Activated CD8-positive, alpha-beta memory T cell treated with anti-CD3 and anti-CD28 coated beads, Interleukin-2, amount 50 U/mL, for 4 hours (primary cell): ENCODE measurements around the gene ABR.
"Not testable (repeated sequence)": the region's sequence is repeated elsewhere in the genome, so short reads cannot be mapped to it uniquely, and the experiment has no call there.

Source experiments
- DNase-seq: peaks from one replicate; pipeline ENCODE4 v3.0.0-alpha.2; 2020

Gene ABR

DNA sequence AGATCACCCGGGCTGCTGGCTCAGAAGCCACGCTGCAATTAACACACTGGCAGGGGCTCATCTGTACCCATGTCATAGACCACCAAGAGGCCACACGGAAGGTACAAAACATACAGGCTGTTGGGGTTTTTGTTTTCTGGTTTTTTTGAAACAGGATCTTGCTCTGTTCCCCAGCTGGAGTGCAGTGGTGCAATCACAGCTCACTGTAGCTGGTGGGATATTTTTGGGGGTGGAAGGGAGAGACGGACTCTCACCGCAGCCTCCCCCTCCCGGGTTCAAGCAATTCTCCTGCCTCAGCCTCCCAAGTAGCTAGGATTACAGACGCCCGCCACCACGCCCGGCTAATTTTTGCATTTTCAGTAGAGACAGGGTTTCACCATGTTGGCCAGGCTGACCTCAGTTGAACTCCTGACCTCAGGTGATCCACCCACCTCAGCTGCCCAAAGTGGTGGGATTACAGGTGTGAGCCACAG is 19.5 kb upstream of the ABR start:
- not testable (repeated sequence) for DNase-seq

DNA sequence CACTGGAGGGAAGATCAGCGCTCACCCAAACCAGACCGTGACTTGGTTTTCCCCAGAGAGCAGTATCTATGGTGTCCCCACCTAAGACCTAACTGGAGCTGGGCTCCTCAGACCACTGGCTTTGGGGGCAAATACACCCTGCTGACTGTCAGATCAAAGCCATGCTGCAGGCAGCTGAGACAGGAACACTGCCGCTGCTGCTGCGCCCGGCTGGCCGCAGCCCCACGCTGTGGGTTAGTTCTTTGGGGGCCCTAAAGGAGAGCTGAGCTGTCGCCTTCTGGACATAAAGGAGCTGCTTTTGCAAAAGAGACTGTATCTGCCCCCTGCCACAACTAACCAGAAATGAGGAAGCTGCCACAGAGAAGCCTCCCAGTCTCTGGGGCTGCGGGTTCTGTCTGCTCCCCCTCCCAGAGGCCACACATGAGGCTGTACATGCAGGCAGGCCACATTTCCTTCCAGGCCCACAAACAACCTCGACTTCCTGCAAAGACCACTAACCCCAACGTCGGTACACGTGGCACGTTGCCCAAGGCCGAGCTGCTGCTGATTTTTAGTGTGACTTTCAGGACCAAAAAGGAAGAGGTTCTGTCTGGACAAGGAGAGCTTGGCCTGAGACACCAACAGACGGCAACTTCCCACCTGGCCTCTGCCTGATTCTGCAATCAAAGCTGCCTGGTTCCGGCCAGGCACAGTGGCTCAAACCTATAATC is 18.2 kb upstream of the ABR start:
- peak; percentile 51 for DNase-seq

DNA sequence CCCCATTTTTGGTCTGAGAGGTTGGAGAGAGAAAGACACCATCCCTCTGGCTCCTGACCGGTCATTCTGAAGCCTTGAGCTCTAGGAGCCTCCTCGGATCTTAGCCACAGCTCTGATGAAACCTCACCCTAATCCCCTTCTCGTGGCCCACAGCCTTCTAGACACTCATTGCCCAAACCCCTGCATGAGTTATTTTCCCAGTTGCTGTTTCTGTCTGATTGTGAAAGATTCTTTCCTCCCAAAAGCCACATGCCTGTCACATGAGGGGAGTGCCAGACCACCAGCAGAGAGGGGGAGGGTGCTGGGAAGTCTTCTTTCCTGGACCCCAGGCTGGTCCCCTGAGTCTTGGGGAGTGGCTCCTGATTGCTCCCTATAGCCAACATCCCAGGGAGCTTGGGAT is 17.6 kb upstream of the ABR start:
- no peak for DNase-seq

DNA sequence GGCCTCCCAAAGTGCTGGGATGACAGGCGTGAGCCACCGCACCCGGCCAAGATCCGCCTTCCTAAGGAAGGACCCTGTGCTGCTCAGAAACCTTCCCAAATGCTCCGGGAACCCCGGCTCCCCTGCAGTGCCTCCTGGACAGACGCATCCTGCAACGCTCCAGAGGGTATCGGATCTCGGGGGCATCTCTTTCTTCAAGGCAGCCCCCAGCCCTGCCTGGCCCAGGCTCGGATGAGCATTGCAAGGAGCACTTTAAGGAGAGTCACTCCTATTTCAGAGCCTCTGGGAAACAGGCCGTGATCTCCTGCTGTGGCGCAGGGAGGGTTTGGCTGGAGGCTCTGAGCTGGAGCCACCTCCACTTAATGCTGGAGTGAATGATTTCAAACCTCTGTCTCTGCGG is 17.2 kb upstream of the ABR start:
- no peak for DNase-seq

DNA sequence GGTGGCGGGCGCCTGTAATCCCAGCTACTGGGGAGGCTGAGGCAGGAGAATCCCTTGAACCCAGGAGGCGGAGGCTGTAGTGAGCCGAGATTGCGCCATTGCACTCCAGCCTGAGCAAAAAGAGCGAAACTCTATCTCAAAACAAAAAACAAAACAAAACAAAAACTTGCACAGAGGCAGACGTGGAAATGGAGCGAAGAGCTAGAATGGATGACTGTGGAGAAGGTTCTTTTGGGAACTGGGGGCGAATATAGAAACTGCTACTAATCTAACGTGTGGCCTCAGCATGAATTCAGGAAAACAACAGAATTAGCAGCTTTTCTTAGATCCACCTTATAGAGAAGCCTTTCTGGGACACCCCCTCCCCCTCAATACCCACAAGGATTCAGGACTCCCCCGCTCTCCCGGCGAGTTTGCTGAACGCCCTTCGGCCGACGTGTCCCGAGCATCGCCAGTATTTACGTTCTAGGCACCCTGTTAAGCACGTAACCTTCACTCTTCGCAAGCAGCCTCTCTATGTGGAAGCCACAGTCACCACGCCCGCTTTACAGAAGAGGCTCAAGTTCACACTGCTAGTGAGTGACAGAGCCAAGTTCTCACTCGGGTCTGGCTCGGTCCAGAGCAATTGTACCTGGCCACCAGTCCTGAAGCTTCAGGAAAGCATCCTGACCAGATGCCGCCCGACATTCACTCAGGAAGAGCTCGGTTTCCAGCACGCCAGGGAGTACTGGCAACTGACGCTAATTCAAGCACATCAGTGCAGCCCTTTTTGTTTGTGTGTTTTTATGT is 13.3 kb upstream of the ABR start:
- no peak for DNase-seq

DNA sequence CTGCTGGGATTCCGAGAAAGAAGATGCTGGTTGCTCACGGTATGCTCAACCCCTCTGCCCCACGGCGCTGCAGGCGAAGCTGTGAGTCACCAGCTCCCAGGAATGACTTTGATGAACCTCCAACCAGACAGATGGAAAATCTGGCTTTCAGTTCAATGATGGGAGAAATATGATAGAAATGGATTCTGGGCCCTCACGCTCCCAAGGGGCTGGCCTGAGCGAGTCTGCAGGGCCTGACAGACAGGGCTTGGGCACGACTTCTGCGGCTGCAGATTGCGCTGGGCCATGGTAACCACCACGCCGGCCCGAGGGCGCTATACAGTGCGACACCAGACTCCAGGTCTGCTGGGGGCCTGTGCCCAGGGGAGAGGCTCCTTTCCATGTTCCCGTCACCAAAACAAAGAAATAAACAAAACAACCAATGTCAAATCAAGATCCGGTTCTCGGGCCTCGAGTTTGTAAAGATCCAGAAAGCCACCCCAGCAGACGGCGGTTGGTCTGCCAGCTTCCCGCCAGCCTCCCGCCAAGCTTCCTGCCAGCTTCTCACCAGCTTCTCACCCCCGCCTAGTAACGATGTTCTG is 11.1 kb upstream of the ABR start:
- no peak for DNase-seq

DNA sequence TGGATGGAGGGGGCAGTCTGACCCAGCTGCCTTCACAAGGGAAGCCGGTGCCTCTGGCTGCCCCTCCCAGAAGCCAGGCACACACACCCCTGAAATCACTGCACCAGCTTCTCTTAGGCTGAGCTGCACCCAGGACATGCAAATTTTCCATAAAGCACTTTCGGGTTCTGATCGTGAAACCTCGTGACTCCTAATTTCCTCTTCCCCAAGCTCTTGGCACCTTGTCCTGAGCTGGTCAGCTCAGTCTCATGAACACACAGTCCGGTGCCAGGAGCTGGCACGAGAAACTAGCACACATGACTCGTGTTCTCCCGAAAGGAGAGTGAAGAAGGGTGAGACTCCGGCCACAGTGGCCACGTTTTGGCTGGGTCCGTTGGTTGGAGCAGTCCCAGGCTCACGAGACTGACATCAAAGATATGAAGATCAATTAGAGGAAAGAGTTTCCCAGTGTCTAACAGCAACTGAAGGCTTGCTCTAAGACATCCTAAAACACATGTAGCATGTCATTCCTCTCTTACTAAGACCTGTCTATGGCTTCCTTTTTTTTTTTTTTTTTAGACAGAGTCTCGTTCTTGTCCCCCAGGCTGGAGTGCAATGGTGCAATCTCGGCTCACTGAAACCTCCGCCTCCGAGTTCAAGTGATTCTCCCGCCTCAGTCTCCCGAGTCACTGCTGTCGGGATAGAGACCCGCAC is 9.2 kb upstream of the ABR start:
- no peak for DNase-seq

DNA sequence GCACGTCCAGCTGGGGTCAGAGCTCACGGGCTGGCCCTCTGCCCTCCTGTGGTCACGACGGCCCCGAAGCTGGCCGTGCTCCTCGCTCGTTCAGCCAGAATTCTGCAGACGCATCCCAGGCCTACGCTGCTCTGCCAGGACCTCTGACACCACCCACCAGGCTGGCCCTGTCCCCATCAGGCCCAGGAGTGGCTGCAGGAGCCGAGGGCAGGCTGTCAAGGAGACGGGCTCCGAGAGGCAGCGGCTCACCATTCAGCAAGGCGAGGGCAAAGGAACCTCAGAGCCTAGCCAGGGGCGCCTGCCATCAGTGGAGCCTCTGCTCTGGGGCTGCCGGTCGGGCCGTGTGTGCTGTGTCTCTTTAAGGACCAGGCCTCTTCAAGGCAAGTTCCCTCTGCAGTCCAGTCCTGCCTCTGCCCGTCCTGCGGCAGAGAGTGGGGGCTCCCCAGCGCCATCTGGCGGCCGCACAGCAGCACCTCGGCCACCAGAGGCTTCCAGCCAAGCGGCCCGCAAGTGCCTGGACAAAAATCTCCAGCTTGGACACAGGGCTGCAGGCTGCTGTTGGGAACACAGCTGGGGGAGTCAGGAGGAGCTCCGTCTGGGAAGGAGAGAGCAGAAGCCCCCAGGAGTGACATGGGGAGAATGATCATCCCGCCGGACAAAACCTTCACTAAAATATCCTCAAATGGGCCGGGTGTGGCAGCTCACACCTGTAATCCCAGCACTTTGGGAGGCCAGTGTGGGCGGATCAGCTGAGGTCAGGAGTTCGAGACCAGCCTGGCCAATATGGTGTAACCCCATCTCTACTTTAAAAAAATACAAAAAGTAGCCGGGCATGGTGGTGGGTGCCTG is 7.4 kb upstream of the ABR start:
- peak; percentile 77 for DNase-seq

DNA sequence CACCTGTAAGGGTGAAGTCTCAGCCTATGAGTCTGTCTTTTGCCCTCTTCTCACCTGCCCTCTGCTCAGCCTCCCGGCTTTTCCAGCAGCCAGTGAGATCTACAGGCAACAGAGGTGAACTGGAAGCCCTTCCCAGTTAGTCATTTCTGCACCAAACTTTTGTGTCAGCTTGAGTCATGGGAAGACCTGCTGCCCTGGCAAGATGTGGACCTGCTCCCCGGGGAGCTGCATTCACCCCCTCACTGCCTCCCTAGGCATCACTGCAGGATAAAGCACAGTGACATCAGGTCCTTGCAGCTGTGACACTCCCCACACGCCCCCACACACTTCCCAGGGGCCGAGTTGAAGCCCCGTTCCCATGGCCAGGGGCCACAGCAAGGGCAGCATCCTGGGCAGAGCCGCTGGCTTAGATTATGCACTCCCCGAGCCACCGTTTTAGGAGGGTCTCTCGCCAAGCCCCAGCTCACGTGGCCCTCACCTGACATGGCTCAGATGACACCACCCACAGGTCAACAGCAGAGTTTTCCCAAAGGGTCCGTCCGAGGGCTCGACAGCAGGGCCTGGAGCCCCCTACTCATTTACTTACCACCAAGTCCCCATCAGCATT is 6.5 kb upstream of the ABR start:
- no peak for DNase-seq

DNA sequence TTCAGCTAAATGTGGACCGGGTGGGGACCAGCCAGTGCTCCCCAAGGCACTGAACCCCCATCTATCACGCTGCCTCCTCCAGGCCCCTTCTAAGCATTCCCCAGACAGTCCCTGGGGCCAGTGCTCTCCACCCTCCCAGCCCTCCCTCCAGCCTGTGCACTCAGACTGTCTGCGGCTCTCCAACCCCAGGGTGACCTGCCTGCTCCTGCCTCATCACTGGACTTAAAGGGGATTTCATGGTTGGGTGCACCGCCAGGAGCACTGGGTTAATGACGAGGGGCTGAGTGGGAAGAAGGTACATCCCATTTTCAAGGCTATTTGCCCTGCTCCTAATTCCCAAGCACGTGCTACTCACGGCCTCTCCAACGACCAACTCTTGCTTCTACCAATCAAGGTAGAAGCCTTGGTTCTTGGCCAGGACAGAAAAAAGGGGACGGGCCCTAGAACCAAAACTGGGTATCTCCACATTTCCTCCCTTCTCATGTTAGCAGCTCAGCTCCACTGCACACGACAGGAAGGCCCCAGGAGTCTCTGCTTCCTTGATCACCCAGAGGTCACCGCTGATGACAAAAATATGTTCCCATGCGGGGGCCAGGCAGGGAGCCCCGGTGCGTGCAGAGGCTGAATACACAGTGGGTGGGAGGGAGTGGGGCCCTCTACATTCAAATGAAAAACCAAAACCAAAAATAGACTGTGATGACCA is 3.5 kb upstream of the ABR start:
- DNase-seq = no peak

DNA sequence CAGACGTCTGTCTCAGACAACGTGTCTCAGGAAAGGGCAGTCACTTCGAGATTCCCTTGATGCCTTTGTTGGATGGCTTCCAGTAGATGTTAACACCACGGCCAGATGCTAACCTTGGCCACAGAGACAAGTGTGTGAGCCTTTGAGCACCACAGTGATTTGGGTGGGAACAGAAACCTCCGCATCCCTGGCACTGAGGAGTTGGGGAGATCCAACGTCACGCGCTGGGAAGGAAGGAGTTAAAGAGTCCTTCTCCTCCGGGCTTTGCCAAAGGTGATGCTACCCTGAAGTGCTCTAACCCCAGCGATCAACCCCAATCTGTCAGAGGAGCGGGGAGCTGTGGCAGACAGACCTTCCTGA is 3.0 kb upstream of the ABR start:
- DNase-seq = no peak

DNA sequence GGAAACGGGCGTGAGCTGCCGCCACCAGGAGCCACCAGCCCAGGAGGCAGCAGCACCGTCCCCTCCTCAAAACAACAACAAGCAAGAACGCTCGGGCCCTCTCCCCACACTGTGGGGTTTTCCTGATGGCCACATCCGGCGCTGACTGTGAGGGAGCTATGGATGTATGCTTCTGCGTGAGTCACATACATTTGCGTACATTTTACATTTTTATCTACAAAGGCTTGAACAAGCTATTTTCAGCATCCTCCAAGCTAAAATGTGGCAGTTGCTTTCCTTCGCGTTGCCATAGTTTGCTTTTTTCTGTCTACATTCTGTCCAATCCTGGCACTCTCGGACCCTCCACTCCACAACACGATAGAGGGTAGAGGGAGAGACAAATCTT is 2.0 kb upstream of the ABR start:
- no peak for DNase-seq

DNA sequence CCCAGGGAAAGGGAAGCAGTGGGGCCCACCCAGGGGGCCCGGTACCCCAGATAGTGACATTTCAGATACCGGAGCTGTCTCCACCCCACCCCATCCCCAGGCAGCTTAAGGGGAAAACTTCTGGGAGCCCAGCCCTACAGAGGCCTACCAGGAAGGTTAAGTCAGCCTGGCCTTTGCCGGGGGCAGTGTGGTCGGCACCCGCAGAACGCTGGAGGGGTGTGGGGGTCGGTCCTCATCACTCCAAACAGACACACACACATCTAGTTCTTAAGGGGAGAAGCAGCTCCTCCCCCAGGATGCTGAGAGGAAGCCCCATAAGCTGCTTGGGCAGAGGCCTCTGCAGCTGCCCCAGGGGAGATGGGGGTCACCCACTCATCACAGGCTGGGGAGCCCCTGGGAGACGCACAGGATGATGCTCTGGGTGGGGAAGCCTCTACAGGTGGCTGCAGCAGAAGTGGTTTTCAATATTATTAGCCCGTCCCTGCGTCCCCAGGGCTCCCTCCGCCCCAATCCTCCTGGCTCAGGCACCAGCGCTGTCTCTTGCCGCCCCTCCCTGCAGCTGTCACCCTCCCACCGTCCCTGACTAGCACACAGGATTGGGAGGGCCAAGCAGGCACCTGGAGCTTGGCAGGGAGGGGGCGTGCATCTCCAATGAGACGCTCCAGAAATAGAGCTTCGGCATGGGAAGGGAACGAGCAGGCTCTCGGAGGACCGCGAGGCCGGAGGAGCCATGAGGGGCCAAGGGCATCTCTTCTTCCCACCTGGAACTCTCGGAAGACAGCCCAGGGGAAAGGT is 1.4 kb upstream of the ABR start:
- DNase-seq = no peak

DNA sequence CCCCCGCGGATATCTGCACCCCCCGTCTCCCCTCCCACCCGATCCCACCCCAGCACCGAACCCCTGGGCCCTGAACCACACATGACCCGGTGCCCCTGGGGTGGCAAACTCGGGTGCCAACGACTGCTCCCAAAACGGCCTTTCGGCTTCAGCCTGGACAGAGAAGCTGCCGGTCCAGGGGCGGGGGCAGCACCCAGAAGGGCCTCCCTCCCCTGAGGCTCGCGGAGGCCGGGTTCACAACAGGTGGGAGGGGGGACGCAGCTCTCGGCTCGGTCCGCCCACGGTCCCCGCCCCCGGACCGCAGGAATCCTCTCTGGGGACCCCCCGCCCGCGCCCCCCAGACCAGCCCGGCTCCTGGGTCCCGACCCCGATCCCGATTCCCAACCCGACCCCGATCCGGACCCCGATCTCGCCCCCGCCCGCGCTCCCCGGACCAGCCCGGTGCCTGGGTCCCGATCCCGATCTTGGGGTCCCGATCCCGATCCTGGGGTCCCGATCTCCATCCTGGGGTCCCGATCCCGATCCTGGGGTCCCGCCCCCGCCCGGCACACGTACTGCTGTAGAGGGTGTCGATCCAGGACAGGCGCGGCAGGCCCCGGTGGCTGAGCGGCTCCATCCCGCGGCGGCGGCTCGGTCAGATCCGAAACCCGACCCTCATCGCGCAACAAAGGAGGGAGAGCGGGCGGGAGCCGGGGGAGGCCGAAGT is 516 bp downstream of the ABR start:
- peak; percentile 32 for DNase-seq

DNA sequence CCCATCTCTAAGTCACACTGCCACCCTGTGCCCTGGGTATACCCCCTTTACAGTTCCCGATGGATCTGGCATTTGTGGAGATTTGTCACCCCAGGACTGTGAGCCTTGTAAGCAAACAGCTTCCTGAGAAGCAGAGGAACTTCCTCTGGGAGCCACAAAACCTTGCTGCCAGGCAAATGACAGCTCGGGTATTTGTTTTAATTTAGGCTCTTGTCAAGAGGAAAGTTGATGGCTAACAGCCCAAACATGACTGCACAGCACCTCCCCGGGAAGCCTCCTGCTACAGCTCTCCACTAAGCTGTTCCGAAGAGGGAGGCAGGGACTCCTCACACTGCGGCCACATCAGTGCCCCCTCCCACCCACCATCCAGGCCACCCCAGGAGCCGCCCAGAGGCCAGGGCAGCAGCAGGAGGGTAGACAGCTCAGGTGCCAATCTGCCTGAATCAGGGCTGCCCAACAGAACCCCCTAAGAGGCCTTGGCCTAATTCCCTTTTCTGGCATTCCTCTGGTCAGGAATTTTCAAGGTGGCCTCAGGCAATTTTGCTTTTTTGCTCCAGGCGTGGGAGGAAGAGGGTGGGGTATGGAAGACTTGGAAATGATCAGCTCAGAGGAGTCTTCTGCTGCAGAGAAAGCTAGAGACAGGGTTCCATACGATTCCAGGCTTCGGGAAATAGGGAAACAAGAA is 2.6 kb downstream of the ABR start:
- no peak for DNase-seq

DNA sequence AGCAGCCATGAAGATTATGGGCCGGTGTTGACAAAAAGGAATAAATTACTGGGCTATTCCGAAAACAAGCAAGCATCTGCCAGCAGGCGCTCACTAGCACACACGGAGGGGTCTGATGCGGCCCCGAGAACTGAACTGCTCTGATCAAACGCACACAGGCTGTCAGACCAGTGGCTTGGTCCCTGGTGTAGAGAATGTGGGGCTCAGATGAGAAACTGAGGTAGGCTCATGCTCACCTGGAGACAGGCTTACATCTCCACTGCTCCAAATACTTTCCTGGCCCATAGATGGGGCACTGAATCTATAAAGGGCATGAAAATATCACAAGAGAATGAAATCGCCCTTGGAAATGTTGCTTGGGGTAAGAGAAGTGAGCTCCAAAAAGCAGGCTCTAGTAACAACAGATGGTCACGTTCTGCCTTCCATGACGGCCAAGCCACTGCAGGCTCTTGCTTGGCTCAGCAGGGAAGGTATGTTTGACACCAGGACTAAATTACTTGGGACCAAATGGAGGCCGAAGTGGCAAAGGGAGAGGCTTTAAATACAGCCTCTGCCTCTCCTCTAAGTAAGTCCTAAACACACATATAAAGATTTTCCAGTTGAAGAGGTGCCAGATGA is 5.4 kb downstream of the ABR start:
- no peak for DNase-seq

DNA sequence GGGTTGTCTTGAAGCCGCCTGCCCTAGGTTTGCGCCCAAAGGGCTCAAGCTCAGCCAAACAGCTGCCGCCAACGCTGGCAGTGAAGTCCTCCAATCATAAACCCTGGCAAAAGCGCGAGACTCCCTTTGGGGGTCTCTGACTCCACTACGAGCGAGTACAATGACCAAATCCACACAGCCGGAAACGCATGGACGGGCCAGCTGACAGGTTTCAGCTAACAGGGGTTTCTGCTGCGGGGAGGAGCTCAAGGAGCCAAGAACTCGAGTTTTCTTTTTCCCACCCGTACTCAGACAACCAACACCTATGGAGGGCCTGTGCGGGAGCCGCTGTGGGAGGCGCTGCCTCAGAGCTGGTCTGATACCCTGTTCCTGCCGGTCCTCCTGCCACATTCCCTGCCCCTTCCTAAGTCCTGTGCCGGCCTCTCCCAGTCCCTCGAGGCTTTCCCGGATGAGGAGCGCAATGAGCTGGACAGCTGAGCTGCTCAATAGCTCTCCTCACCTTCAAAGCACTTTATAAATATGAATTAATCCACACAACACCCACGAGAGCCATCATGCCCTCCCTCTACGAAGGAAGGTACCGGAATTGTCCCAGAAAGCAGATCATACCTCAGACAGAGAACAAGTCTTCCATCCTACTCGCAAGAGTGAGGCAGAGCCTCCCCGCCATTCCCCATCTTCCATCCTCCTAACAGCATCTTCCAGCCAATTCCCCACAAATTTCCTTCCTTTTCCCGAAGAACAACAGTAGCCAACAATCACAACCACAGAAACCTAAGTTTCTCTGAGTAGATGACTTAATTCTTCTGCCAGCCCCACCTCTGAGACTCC is 6.1 kb downstream of the ABR start:
- DNase-seq = no peak

DNA sequence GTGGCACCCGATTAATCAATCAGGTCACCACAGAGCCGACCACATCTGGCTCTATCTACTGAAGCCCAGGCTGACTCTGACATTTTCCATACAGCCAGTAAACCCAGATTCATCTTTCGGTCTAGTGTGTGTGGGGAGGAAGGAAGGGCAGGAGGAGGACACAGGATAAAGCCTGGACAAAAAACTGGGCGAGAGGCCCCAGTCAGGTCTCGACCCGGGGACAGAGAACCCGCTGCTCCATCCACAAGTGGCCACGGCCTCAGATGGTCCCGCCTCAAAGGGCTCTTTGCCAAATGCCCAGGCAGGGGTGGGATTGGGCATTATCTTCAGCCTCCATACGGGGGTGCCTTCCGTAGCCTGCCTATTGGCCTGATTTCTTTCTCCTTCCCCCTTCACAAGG is 7.8 kb downstream of the ABR start:
- no peak for DNase-seq
